Progenitor cell of endocrine pancreas (in vitro differentiated cells): ENCODE measurements around the gene GGACT. TPM values are rescaled to one million over a fixed set of nuclear protein-coding genes. Genes with fewer than 3 reads are reported as not detected.

Source experiments
- DNase-seq: peaks from one replicate; pipeline ENCODE4 v3.0.0; 2021; ENCODE audit warnings: low spot score; ENCODE audit not compliant: unreplicated experiment
- H3K27ac Mint-ChIP-seq: 2 replicates; pipeline ENCODE4 v1.8.0; 2021; ENCODE audit warnings: mild to moderate bottlenecking, moderate library complexity, mixed read lengths
- H3K27me3 Mint-ChIP-seq: 2 replicates; pipeline ENCODE4 v1.8.0; 2021; ENCODE audit warnings: mixed read lengths
- H3K36me3 Mint-ChIP-seq: 2 replicates; pipeline ENCODE4 v1.8.0; 2022; ENCODE audit warnings: mixed read lengths; ENCODE audit not compliant: insufficient read depth
- H3K4me1 Mint-ChIP-seq: 2 replicates; pipeline ENCODE4 v1.8.0; 2021; ENCODE audit warnings: low read depth, mixed read lengths
- H3K4me3 Mint-ChIP-seq: 2 replicates; pipeline ENCODE4 v1.8.0; 2021; ENCODE audit warnings: low read depth, mild to moderate bottlenecking, moderate library complexity, mixed read lengths
- H3K9me3 Mint-ChIP-seq: 2 replicates; pipeline ENCODE4 v1.8.0; 2021; ENCODE audit warnings: low read depth, mixed read lengths
- CTCF ChIP-seq: fragments of 200-600 bp; sonication (generic); IDR thresholded peaks from one replicate; pipeline ENCODE4 v1.5.0; 2021; ENCODE audit warnings: antibody characterized with exemption, mild to moderate bottlenecking; ENCODE audit not compliant: unreplicated experiment
- total RNA-seq: library from RNA; stranded (reverse); gene quantifications from 2 replicates; pipeline ENCODE4 v1.2.1, GENCODE V29; 2021

Gene GGACT
- total RNA-seq, 1 donor from 2014 or later: 3.7 TPM

GRCh38 chr13:100601716-100602115 is 13.1 kb upstream of the GGACT start:
- Mint-ChIP-seq H3K27ac (no peak overlapping the region), H3K36me3 (peaks cover 11% of the 10 kb centered on the region), H3K4me3 (no peak overlapping the region), H3K27me3 (no peaks in the 10 kb centered on the region), H3K9me3 (no peaks in the 10 kb centered on the region), H3K4me1 (no peaks in the 10 kb centered on the region)
- TF ChIP-seq CTCF: no peak
- DNase-seq: no peak

GRCh38 chr13:100600915-100601314 is 12.3 kb upstream of the GGACT start:
- TF ChIP-seq CTCF: no peak
- Mint-ChIP-seq H3K27ac (no peak overlapping the region), H3K4me3 (no peak overlapping the region), H3K4me1 (no peaks in the 10 kb centered on the region), H3K36me3 (peaks cover 9% of the 10 kb centered on the region), H3K27me3 (no peaks in the 10 kb centered on the region), H3K9me3 (no peaks in the 10 kb centered on the region)
- no peak for DNase-seq

- Mint-ChIP-seq H3K9me3 (no peaks in the 10 kb centered on the region), H3K27ac (no peak overlapping the region), H3K4me3 (no peak overlapping the region), H3K27me3 (no peaks in the 10 kb centered on the region), H3K36me3 (peaks cover 9% of the 10 kb centered on the region), H3K4me1 (no peaks in the 10 kb centered on the region)
- no peak for TF ChIP-seq CTCF
- DNase-seq: no peak
Measured at GRCh38 chr13:100600461-100600860, 11.9 kb upstream of the GGACT start.

- Mint-ChIP-seq H3K27me3 (peaks cover 8% of the 10 kb centered on the region), H3K36me3 (no peaks in the 10 kb centered on the region), H3K4me1 (peaks cover 2% of the 10 kb centered on the region), H3K27ac (no peak overlapping the region), H3K9me3 (no peaks in the 10 kb centered on the region), H3K4me3 (no peak overlapping the region)
- TF ChIP-seq CTCF: no peak
- DNase-seq: no peak
Measured at GRCh38 chr13:100597253-100597652, 8.7 kb upstream of the GGACT start.

- no peak for DNase-seq
- H3K4me1 Mint-ChIP-seq: peaks cover 3% of the 10 kb centered on the region
- peaks cover 9% of the 10 kb centered on the region for H3K27me3 Mint-ChIP-seq
- H3K4me3 Mint-ChIP-seq: no peak overlapping the region
- no peaks in the 10 kb centered on the region for H3K36me3 Mint-ChIP-seq
- H3K9me3 Mint-ChIP-seq: no peaks in the 10 kb centered on the region
- no peak overlapping the region for H3K27ac Mint-ChIP-seq
- no peak for TF ChIP-seq CTCF
Measured at GRCh38 chr13:100596516-100596915, 7.9 kb upstream of the GGACT start.
